Nephron (organoid): ENCODE data around the gene RAB40B.

Source experiments
- H3K27ac Mint-ChIP-seq, 3 experiments: 2 replicates each; pipeline ENCODE4 v1.8.0; 2020; ENCODE audit warnings: mixed read lengths in 3 of 3, mild to moderate bottlenecking in 2 of 3, moderate library complexity in 1 of 3
- H3K27me3 Mint-ChIP-seq: 2 replicates; pipeline ENCODE4 v1.8.0; 2021; ENCODE audit warnings: low read depth, mild to moderate bottlenecking, moderate library complexity, mixed read lengths
- H3K36me3 Mint-ChIP-seq: 2 replicates; pipeline ENCODE4 v1.8.0; 2020; ENCODE audit warnings: low read depth, mixed read lengths
- H3K4me1 Mint-ChIP-seq: 2 replicates; pipeline ENCODE4 v1.8.0; 2020; ENCODE audit warnings: mixed read lengths
- H3K4me3 Mint-ChIP-seq, 3 experiments: 2 replicates each; pipeline ENCODE4 v1.8.0; 2020; ENCODE audit warnings: mild to moderate bottlenecking in 3 of 3, mixed read lengths in 3 of 3, moderate library complexity in 2 of 3
- H3K9me3 Mint-ChIP-seq: 2 replicates; pipeline ENCODE4 v1.8.0; 2020; ENCODE audit warnings: mixed read lengths
- CTCF ChIP-seq, 3 experiments: fragments of 200-600 bp; sonication (generic); IDR thresholded peaks; one replicate each; pipeline ENCODE4 v1.5.0; 2021; ENCODE audit warnings: antibody characterized with exemption in 3 of 3; ENCODE audit not compliant: unreplicated experiment in 3 of 3

RAB40B gene

GRCh38 chr17:82659886-82660285, 38.6 kb downstream of the RAB40B start:
- Mint-ChIP-seq H3K9me3 (no peaks in the 10 kb centered on the region), H3K4me3 (no peak overlapping the region), H3K36me3 (peaks cover 34% of the 10 kb centered on the region), H3K4me1 (peaks cover 2% of the 10 kb centered on the region), H3K27ac (no peak overlapping the region), H3K27me3 (no peaks in the 10 kb centered on the region)
- no peak for TF ChIP-seq CTCF (IDR thresholded peaks at IDR 0.05; ENCODE audit: unreplicated experiment in 3 of 3)

- no peaks in the 10 kb centered on the region for H3K9me3 Mint-ChIP-seq
- no peak for TF ChIP-seq CTCF (IDR thresholded peaks at IDR 0.05; ENCODE audit: unreplicated experiment in 3 of 3)
- H3K4me3 Mint-ChIP-seq: no peak overlapping the region
- no peaks in the 10 kb centered on the region for H3K27me3 Mint-ChIP-seq
- peaks cover 34% of the 10 kb centered on the region for H3K36me3 Mint-ChIP-seq
- H3K27ac Mint-ChIP-seq: no peak overlapping the region
- H3K4me1 Mint-ChIP-seq: no peaks in the 10 kb centered on the region
Observed at GRCh38 chr17:82658796-82659452, 39.6 kb downstream of the RAB40B start.

- Mint-ChIP-seq H3K4me1 (no peaks in the 10 kb centered on the region), H3K27ac (no peak overlapping the region), H3K36me3 (peaks cover 34% of the 10 kb centered on the region), H3K27me3 (no peaks in the 10 kb centered on the region), H3K9me3 (no peaks in the 10 kb centered on the region), H3K4me3 (no peak overlapping the region)
- TF ChIP-seq CTCF (IDR thresholded peaks at IDR 0.05; ENCODE audit: unreplicated experiment in 3 of 3): no peak
Observed at GRCh38 chr17:82658331-82658730, 40.2 kb downstream of the RAB40B start.

- H3K27ac Mint-ChIP-seq: no peak overlapping the region
- no peak overlapping the region for H3K4me3 Mint-ChIP-seq
- H3K4me1 Mint-ChIP-seq: no peaks in the 10 kb centered on the region
- no peaks in the 10 kb centered on the region for H3K9me3 Mint-ChIP-seq
- no peak for TF ChIP-seq CTCF (IDR thresholded peaks at IDR 0.05; ENCODE audit: unreplicated experiment in 3 of 3)
- no peaks in the 10 kb centered on the region for H3K27me3 Mint-ChIP-seq
- H3K36me3 Mint-ChIP-seq: peaks cover 34% of the 10 kb centered on the region
Observed at GRCh38 chr17:82657926-82658325, 40.6 kb downstream of the RAB40B start.

- peaks cover 33% of the 10 kb centered on the region for H3K36me3 Mint-ChIP-seq
- no peaks in the 10 kb centered on the region for H3K4me1 Mint-ChIP-seq
- no peak overlapping the region for H3K4me3 Mint-ChIP-seq
- H3K27ac Mint-ChIP-seq: no peak overlapping the region
- no peaks in the 10 kb centered on the region for H3K9me3 Mint-ChIP-seq
- H3K27me3 Mint-ChIP-seq: no peaks in the 10 kb centered on the region
- TF ChIP-seq CTCF (IDR thresholded peaks at IDR 0.05; ENCODE audit: unreplicated experiment in 3 of 3): no peak
Observed at GRCh38 chr17:82656266-82656665, 42.2 kb downstream of the RAB40B start.

- Mint-ChIP-seq H3K27me3 (no peaks in the 10 kb centered on the region), H3K27ac (no peak overlapping the region), H3K36me3 (peaks cover 26% of the 10 kb centered on the region), H3K4me1 (no peaks in the 10 kb centered on the region), H3K9me3 (no peaks in the 10 kb centered on the region), H3K4me3 (no peak overlapping the region)
- no peak for TF ChIP-seq CTCF (IDR thresholded peaks at IDR 0.05; ENCODE audit: unreplicated experiment in 3 of 3)
Observed at GRCh38 chr17:82655523-82655922, 43.0 kb downstream of the RAB40B start.
